HG02642 (cell line): Measurements from ENCODE around the gene EMP2.
"Not testable (repeated sequence)": the region's sequence is repeated elsewhere in the genome, so short reads cannot be mapped to it uniquely, and the experiment has no call there.

Source experiments
- ATAC-seq: cut with Tn5 transposase; IDR thresholded peaks from one replicate; pipeline ENCODE4 v1.9.1; 2021; ENCODE audit warnings: mild to moderate bottlenecking; ENCODE audit not compliant: unreplicated experiment, poor library complexity

EMP2 gene

DNA sequence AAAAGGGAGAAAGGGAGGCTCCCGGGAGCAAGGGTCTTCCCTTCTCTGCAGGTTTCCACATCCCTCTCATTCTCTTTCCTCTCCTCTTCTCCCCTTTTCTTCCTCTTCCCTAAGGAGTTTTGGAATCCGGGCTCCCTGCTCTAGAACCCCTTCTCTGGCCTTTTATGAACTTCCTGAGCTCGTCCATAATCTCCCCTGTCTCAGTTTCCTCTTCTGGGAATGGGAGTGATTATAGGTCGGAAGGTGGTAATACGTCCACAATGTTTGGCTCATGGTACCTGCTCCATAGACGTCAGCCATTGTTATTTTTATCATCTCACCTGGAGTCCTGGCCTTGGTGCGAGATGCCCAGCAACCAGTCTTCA, 467 bp upstream of the EMP2 start:
- no peak for ATAC-seq

DNA sequence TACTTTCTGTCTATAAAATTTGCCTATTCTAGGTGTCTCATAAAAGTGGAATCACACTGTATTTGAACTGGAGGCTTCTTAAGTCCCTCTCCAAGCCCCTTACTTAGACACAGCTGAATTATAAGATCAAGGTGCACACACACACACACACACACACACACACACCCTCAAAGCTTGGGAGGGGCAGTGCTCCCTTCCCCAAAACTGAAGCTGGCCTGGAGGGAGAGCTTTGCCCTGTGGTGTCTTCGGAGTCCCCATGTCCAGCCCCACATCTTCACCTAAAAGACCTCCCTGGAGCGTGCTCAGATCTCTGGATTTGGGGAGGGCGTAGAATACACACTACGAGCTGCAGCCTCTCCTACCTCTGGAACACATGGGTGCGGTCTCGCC, 828 bp downstream of the EMP2 start:
- ATAC-seq: no peak

DNA sequence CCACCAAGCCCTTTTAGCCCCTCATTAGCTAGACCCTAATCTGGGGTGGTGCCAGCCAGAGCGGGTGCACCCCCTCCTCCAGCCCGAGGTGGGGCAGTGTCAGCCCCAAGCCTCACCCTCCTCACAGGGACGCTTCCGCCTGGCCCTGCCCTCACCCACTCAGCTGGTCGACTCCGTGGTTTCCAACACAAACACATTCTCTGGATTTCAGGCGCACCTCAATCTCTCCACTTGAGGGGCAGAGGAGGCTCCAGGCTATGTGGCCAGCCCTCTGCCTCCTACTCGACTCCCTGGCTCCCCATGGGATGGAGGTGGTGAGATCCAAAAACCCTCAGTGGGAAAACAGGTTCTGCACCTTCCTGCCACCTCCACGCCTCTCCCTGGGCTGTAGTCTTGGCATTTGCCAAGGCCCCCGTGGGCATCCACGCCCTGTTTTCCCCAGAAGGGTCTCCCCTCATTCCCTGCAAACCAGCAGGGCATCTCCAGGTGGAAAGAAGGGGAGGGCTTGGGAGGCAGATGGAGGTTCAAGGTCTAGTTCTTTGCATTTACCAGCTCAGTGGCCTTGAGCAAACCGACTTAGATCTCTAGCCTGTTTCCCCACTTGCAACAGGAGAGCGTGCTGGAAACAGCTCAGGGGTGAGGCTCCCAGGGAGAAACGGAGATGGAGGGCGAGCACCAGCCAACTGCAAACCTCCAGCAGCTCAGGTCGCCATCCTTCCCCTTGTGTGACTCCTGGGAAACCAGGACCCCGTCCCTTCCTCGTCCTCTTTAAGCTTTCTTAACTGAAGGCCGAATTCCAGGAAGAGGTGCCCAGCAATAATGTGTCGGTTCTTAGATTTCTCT, 1.7 kb downstream of the EMP2 start:
- ATAC-seq: no peak

DNA sequence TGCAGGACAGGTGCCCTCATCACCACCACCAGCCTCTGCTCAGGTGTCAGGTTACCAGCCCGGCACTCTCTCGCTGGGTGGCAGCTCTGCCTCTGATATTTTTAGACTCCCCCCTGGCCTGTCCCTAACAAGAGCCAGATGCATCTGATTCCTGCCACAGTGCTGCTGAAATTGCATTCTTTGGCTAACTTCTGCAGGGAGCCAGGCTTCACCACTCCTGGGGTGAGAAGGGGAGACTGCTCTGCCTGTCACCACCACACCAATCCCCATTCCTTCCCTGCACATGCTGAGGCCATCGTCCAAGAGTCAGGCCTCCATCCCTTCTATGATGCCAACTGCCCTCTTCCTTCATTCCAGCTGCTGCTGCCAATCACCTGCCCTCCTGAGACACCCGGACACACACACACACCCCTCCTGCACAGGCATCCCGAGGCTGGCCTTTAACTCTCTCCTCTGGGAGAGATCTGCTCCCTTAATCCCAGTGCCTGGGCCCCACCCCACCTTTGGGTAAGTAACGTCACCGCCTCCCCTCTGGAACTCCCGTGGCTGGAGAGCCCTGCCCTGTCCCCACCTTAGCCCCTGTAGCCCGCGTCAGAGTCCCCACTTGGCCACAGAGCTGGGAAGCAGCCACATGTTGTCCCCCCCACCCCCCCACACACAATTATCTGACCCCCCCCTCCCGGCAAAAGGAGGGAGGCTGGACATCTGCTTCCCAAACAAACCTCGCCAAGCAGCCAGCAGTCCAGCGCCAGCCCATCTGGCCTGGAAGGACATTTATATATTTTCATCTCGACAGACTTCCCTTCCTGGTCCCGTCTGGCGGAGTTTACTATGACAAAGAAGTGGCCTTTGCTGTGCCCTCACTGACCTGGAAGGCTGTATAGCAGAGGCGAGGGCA, 2.8 kb downstream of the EMP2 start:
- no peak for ATAC-seq

DNA sequence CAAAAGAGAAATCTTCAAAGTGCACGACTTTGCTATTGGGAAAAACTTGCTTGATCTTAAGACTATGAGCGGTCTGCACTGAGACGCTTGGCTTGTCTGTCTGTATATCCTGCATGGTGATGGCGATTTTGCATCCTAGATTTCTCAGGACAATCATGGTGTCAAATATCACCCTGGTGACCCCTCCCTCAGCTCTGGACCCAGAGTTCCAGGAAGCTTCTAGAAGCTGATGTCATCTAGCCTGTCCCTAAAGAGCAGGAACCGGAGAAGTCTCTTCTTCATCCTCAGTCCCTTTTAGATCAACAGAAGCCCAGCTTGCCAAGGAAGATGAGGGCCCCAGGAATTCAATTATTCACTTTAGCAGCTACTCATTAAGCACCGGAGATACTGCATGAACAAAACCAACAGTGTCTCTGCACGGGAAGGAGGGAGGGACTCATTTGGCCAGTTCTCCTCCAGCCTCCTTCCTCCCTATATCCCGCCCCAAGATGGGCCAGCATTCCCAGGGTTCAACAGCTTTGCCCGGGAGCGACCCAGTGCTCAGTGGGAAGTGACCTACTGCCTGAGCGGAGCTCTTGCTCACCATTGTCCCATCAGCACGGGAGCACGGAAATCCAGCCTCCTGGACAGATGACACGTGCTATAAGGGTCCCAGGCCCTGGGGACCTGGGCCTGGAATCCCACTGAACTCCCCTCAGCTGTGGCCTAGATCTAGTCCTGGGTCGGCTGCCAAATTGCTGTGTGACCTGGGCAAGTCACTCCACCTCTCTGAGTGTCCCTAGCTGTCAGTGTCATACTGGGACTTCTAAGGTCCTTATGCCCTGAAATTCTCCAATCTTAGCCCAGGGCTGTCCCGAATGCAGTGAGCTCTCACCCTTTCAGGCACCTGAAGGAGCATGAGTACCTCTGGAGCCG, 3.8 kb downstream of the EMP2 start:
- ATAC-seq: no peak

DNA sequence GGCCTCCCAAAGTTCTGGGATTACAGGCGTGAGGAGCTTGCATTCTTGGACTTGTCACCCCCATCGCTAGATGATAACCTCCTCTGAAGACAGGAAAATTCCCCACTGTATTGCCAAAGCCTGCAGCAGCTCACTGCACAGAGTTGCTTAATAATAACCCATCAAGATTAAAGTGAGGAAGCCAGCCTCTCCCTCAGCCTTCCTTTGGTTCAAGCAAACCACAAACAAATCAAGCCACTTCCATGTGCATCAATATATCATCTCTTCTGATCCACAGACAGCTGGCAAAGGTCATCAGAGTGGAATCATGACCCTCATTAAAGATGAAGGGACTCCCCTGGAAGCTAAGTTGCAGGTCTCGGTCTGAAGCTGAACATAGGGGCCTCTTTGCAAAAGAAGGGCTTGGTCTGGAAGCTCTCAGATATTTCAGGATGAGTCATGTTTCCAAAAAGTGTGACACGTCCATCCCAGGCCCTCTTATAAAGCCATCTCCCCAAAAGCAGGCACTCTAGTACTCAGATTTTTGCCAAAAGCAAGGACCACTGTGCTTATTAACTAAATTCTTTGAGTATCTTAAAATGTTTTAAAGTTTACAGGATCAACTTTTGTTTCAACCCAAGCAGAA, 4.8 kb downstream of the EMP2 start:
- no peak for ATAC-seq

DNA sequence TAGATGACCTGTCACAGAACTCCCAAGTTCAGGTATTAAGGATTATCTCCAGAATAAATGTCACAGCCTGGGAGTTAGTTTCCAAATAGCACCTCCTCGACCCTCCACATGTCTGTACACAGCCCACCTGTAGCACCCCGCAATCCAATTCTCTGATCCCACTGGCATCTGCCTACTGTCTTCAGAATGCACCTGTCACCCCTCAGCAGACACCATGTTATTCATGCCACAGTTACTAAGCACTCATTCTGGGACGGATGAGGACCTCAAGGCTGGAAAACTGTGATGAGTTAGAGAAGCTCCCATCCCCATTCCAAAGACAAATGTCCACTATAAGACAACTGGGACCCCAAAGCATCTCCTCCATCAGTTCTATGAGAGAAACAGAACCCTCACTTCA, 7.8 kb downstream of the EMP2 start:
- no peak for ATAC-seq

DNA sequence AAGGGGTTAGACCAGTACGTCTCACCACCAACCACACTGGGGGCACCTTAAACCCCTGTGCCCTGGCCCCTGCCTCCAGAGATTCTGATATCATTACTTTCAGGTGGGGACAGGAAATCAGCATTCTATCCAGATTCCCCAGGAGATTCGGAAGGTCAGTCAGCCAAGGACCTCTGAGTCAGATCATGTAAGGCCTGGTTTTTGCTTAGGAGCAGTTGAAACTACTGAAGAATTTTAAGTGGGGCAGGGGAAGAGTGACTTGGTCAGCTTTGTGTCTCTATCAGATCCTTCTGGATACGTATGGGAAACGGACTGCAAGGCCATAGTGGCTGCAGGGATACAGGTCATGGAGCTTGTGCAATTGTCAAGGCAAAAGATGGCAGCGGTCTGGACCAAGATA, 9.0 kb downstream of the EMP2 start:
- ATAC-seq: no peak

DNA sequence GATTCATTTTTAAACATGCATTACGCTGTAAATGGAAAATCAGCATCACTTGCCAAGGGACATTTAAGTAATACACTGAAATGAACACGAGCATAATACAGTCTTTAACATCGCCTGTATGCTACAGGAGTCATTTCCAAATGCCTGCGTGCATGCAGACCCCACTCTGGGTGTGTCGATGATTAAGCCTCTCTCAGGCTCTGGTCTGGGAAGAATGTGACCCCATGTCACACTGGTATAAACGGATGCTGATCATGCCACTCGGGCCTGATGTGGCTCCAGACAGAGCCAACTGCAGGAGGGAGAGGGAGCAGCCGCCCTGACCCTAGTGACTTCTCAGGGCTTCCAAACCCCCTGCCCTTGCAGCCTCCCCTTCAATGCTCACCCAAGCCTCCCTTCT, 10.8 kb downstream of the EMP2 start:
- ATAC-seq: no peak

DNA sequence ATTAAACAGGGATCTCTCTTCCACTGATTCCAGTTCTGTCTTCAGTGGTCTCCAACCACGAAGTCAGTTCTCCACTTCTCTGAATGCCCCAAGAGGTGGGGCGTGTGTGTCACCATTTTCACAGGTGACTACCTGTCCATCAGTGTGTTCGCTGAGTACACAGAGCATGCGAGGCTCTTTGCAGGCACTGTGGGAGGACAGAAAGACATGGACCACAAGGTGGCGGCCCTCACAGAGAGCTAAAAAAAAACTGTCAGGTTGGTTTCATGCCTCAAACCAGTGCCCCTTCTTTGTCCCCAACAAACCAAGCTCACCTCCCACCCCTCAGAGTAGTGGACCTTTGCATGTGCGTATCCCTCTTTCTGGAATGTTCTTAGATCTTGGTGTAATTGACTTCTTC, 13.8 kb downstream of the EMP2 start:
- no peak for ATAC-seq

DNA sequence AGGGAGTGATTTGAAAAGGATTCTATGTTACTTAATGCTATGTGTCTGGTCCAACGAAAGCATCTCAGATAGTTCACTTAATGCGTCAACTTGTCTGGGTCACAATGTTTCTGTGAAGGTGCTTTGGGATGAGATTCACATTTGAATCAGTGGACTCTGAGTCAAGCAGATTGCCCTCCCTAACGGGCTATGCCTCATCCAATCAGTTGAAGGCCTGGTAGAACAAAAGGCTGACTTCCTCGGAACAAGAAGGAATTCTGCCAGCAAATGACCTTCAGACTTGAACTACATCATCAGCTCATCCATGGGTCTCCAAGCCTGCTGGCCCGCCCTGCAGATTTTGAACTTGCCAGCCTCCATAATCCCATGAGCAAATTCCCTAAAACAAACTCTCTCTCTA, 15.2 kb downstream of the EMP2 start:
- no peak for ATAC-seq

DNA sequence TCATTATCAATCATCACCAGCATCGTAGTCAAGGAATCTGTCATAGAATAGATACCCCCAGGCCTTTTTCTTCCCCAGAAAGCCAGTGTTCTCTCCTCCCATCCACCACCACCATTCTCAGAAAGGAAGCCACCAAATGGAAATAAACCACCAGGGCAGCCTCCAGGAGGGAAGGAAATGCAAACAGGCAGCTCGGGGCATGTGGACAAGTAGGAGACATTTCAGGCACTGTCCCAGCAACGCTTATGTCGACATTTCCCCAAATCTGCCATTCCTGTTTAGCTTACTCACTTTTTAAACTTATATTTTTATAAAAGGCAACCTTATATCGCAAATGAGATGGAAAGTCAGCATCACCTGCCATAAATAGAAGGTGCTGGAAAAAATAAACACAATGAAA, 15.8 kb downstream of the EMP2 start:
- no peak for ATAC-seq

DNA sequence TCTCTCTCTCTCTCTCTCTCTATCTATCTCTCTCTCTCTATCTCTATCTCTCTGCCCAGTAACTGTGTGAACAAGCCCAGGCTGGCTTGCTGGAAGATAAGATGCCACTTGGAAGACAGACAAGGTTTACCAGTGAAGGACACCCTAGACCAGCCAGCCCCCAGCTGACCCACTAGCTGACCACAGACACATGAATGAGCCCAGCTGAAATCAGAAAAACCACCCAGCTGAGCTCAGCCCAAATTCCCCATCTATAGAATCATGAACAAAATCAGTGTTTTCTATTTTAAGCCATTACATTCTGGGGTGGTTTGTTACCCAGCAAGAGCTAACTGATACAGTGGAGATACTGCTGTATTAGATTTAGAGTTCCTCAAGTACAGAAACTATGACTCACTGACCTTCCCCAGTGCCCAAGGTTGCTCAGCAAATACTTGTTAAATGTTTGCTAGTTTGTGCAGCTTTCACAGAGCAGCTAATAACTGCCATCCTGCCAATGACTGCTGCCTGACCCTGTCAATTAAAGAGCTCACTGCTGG, 18.0 kb downstream of the EMP2 start:
- no peak for ATAC-seq

DNA sequence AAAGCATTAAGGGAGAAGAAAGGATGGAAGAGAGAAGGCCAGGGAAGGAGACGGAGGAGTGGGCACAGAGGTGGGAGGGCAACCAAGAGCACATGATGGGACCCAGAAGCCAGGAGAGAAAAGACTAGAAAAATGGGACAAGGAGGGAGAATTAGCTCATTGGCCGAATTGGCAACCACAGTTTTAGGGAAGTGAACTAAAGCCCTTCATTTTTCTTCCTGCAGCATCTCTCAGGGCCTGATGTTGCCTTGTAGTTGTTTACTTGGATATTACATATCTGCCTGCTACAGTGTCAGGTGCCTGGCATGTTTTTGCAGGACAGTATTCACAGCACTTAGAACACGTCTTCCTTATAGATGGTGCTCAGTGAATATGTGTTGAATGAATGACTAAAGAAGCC, 19.0 kb downstream of the EMP2 start:
- no peak for ATAC-seq

DNA sequence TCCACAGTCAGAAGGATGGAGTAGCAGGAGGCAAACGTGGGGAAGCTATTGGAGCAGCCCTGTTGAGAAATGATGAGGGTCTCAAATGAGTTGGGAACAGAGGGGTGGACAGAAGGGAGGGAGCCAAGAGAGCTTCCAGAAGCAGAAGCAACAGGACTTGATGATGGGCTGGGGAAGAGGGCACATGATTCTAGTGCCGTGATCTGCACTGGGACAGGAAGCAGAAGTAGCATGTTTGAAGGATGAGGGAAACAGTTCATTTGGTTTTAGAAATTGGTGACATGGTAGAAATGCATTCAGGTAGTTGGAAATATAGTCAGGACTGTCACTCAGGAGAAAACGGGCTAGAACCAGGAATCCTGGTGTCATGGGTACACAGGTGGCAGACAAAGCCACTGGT, 19.4 kb downstream of the EMP2 start:
- ATAC-seq: no peak

DNA sequence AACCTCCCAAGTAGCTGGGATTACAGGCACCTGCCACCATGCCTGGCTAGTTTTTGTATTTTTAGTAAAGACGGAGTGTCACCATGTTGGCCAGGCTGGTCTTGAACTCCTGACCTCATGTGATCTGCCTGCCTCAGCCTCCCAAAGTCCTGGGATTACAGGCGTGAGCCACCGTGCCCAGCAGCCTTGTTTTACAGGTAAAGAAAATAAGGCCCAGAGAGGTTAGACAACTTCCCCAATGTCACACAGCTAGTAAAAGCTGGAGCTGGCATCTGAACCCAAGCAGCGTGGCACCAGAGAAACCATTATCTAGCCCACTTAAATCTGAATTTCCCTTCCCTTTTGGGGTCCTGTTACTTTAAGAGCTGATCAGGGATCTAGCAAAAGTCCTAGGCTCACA, 20.6 kb downstream of the EMP2 start:
- not testable (repeated sequence) for ATAC-seq

DNA sequence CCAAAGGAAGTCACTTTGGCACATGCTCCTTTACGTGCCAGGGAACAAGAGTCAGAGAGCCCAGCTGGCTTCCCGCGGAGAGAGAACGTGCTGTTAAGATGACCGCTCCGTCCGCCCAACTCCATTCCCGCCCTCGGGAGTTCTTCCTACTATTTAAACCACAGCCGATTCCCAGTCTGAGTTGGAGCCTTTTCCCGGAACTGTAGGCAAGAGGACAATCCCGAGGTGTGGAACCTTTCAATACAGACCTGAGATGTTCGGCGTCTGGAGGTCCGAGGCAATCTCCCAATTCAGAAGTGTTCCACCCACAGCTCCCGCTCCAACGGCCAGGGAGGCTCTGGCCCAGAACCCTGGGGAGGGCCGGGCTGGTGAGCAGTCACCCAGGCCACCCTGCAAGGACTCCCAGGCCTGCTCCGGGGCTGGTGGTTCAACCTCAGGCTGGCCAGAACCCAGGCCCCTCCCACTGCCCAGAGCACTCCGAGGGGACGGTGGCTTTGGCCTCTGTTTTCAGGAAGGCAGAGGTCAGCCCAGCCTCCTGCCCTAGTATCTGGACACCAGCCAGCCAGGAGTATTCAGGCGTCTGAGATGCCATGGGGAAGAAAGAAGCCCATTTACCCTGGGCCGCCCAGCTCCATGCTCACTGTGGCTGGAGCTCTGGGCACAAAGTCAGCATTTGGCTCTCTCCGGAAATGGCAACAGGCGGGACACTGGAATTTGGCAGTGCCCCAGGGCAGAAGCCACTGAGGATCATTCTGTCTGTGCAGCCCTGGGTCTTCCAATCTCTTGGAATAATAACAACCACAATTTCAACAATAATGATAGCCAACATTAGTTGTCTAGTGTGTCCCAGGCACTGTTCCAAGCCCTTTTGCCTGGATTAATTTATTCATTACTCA, 21.4 kb downstream of the EMP2 start:
- ATAC-seq: no peak

DNA sequence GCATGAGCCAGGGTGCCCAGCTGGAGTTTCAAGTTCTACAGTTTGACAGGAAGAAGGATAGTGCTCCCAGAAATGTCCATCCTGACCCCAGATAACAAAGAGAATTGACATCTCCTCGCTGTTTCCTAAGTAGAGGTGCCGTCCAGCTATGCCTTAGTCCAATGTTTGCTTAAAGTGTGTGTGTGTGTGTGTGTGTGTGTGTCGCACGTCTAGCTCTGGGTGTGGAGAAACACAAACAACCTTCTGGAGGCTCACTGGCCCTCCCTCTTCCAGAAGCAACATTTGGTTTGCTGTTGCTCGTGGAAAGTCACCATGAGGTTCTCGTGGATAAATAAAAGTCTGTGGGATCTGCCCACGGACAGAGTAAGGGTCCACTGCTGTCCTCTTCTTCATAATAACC, 22.1 kb downstream of the EMP2 start:
- no peak for ATAC-seq

DNA sequence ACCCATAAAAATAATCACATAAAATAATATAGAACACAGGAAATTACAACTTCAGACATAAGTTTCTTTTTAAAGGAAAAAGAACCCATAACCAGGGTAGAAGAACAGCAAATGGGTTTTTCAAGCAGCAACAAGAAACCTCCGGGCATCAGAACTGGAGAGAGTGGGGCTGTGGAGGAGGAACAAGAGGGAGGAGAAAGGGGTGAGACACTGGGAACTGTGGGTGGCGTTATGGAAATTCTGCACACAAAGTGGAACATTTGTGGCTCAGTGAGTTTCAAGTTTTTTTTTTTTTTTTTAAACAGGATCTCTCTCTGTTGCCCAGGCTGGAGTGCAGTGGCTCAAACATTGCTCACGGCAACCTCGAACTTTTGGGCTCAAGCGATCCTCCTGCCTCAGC, 22.6 kb downstream of the EMP2 start:
- no peak for ATAC-seq
